Astrocyte (in vitro differentiated cells and primary cell): ENCODE results near the gene IPO11. TPM values are rescaled to one million over a fixed set of nuclear protein-coding genes. Genes with fewer than 3 reads are reported as not detected.

Source experiments
- DNase-seq: peaks from one replicate; pipeline ENCODE4 v3.0.0-alpha.2; 2010; ENCODE audit warnings: low read depth
- FAIRE-seq: peaks from 2 replicates; lab custom pipeline; 2011; peaks lifted over from hg19 to GRCh38; lab: Jason Lieb, UNC
- H2AFZ ChIP-seq: 2 replicates; pipeline ENCODE4 v1.6.0; 2012; ENCODE audit warnings: low read depth, low read length, inconsistent platforms
- H3K27ac ChIP-seq: 2 replicates; pipeline ENCODE4 v1.5.1; 2011; ENCODE audit warnings: low read depth, low read length, inconsistent platforms
- H3K27me3 ChIP-seq: 2 replicates; pipeline ENCODE4 v1.6.0; 2011; ENCODE audit warnings: low read length, inconsistent platforms; ENCODE audit not compliant: insufficient read depth
- H3K36me3 ChIP-seq: 2 replicates; pipeline ENCODE4 v1.5.1; 2011; ENCODE audit warnings: low read length, inconsistent platforms; ENCODE audit not compliant: insufficient read depth
- H3K4me1 ChIP-seq: 2 replicates; pipeline ENCODE4 v1.5.1; 2011; ENCODE audit warnings: low read length, inconsistent platforms; ENCODE audit not compliant: insufficient read depth
- H3K4me2 ChIP-seq: 2 replicates; pipeline ENCODE4 v1.6.0; 2012; ENCODE audit warnings: low read length, inconsistent platforms
- H3K4me3 ChIP-seq: 2 replicates; pipeline ENCODE4 v1.5.1; 2011; ENCODE audit warnings: low read depth, mild to moderate bottlenecking, low read length, inconsistent platforms; ENCODE audit not compliant: insufficient read depth
- H3K79me2 ChIP-seq: 2 replicates; pipeline ENCODE4 v1.6.0; 2012; ENCODE audit warnings: mild to moderate bottlenecking, low read length, inconsistent platforms; ENCODE audit not compliant: insufficient read depth
- H3K9ac ChIP-seq: 2 replicates; pipeline ENCODE4 v1.6.0; 2012; ENCODE audit warnings: mild to moderate bottlenecking, low read length, inconsistent platforms
- H3K9me3 ChIP-seq: 2 replicates; pipeline ENCODE4 v1.5.1; 2012; ENCODE audit warnings: low read depth, mild to moderate bottlenecking, low read length, inconsistent platforms; ENCODE audit not compliant: insufficient read depth
- H4K20me1 ChIP-seq: 2 replicates; pipeline ENCODE4 v1.6.0; 2012; ENCODE audit warnings: low read length, inconsistent platforms; ENCODE audit not compliant: insufficient read depth
- H3K27ac Mint-ChIP-seq: one replicate; pipeline ENCODE4 v1.8.0; 2021; ENCODE audit warnings: mild to moderate bottlenecking, mixed read lengths; ENCODE audit not compliant: unreplicated experiment
- H3K27me3 Mint-ChIP-seq: one replicate; pipeline ENCODE4 v1.8.0; 2021; ENCODE audit warnings: low read depth, mixed read lengths; ENCODE audit not compliant: unreplicated experiment
- H3K36me3 Mint-ChIP-seq: one replicate; pipeline ENCODE4 v1.8.0; 2021; ENCODE audit warnings: low read depth, mixed read lengths; ENCODE audit not compliant: unreplicated experiment
- H3K4me1 Mint-ChIP-seq: one replicate; pipeline ENCODE4 v1.8.0; 2021; ENCODE audit warnings: low read depth, mixed read lengths; ENCODE audit not compliant: unreplicated experiment
- H3K4me3 Mint-ChIP-seq: one replicate; pipeline ENCODE4 v1.8.0; 2021; ENCODE audit warnings: mild to moderate bottlenecking, moderate library complexity, mixed read lengths; ENCODE audit not compliant: unreplicated experiment
- H3K9me3 Mint-ChIP-seq: one replicate; pipeline ENCODE4 v1.8.0; 2021; ENCODE audit warnings: mild to moderate bottlenecking, mixed read lengths; ENCODE audit not compliant: unreplicated experiment
- EZH2 ChIP-seq: IDR thresholded peaks from 2 replicates; pipeline ENCODE4 v1.6.1; 2012; ENCODE audit warnings: mild to moderate bottlenecking, low read length, inconsistent platforms; ENCODE audit not compliant: insufficient read depth
- total RNA-seq: library from RNA; stranded (reverse); gene quantifications from 2 replicates; pipeline ENCODE4 v1.2.1, GENCODE V29; 2021
- TF ChIP-seq, protein P1 (sequence below): IDR thresholded peaks from 2 replicates; pipeline ENCODE4 v1.5.1; 2011; ENCODE audit warnings: low read depth, mild to moderate bottlenecking, inconsistent platforms, low read length, moderate library complexity; ENCODE audit not compliant: insufficient read depth

The IPO11 gene
- total RNA-seq, 1 donor from 2014 or later, result 31.7 TPM

DNA sequence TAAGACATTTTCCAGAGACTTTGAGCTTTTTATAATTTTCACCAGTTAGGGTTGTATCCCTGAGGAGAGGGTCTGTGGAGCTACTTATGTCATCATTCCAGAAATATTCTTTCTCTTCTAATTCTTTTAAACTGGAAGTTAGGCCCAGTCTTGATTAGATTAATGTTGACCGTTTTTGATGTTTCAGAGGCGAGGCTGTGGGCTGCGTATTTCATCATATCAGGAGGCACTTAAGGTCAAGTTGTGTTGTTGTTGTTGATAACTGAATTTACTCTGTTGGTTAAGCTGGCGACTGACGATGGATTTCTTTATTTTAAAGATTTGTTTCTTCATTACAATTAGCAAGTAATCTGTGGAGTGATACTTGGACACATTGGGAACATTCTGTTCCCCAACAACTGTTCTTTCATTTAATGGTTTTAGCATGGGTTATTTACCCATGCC is 20.1 kb downstream of the IPO11 start:
- Histone ChIP-seq H3K4me3 (no peak overlapping the region), H3K9me3 (no peaks in the 10 kb centered on the region), H3K27me3 (no peaks in the 10 kb centered on the region), H3K27ac (no peak overlapping the region), H3K4me2 (no peak overlapping the region), H3K36me3 (no peaks in the 10 kb centered on the region), H3K4me1 (no peaks in the 10 kb centered on the region), H3K9ac (no peak overlapping the region), H4K20me1 (peaks cover 32% of the 10 kb centered on the region), H3K79me2 (peaks cover 81% of the 10 kb centered on the region), H2AFZ (no peak overlapping the region)
- Mint-ChIP-seq H3K36me3 (no peaks in the 10 kb centered on the region), H3K4me1 (peaks cover 8% of the 10 kb centered on the region), H3K4me3 (no peak overlapping the region), H3K27me3 (no peaks in the 10 kb centered on the region), H3K9me3 (no peaks in the 10 kb centered on the region), H3K27ac (no peak overlapping the region)
- DNase-seq, result no peak
- no peak for TF ChIP-seq EZH2
- TF ChIP-seq, protein P1, sequence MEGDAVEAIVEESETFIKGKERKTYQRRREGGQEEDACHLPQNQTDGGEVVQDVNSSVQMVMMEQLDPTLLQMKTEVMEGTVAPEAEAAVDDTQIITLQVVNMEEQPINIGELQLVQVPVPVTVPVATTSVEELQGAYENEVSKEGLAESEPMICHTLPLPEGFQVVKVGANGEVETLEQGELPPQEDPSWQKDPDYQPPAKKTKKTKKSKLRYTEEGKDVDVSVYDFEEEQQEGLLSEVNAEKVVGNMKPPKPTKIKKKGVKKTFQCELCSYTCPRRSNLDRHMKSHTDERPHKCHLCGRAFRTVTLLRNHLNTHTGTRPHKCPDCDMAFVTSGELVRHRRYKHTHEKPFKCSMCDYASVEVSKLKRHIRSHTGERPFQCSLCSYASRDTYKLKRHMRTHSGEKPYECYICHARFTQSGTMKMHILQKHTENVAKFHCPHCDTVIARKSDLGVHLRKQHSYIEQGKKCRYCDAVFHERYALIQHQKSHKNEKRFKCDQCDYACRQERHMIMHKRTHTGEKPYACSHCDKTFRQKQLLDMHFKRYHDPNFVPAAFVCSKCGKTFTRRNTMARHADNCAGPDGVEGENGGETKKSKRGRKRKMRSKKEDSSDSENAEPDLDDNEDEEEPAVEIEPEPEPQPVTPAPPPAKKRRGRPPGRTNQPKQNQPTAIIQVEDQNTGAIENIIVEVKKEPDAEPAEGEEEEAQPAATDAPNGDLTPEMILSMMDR, result no peak
- no peak for FAIRE-seq

DNA sequence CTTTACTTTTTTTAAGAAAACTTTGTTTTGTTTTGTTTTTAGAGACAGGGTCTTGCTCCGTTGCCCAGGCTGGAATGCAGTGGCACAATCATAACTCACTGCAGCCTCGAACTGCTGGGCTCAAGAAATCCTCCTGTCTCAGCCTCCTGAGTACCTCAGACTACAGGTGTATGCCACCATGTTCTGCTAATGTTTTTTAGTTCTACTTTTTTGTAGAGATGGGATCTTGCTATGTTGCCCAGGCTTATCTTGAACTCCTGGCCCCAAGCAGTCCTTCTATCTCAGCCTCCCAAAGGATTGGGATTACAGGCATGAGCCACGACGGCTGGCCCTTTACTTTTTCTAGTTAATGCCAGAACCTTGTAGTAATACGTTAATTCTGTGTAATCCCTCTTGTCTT is 36.0 kb downstream of the IPO11 start:
- TF ChIP-seq, protein P1, result no peak
- no peak for TF ChIP-seq EZH2
- FAIRE-seq (no peak), DNase-seq (no peak)
- no peaks in the 10 kb centered on the region for H3K79me2 ChIP-seq
- peaks cover 7% of the 10 kb centered on the region for H3K36me3 ChIP-seq
- H3K4me2 ChIP-seq, result no peak overlapping the region
- Mint-ChIP-seq H3K27me3 (no peaks in the 10 kb centered on the region), H3K4me1 (peaks cover 1% of the 10 kb centered on the region), H3K9me3 (no peaks in the 10 kb centered on the region), H3K4me3 (no peak overlapping the region), H3K36me3 (no peaks in the 10 kb centered on the region), H3K27ac (no peak overlapping the region)
- H3K4me1 ChIP-seq, result peaks cover 1% of the 10 kb centered on the region
- H3K27ac ChIP-seq, result no peak overlapping the region
- no peak overlapping the region for H3K9ac ChIP-seq
- H2AFZ ChIP-seq, result no peak overlapping the region
- no peaks in the 10 kb centered on the region for H3K27me3 ChIP-seq
- H4K20me1 ChIP-seq, result no peaks in the 10 kb centered on the region
- no peak overlapping the region for H3K4me3 ChIP-seq
- no peaks in the 10 kb centered on the region for H3K9me3 ChIP-seq

DNA sequence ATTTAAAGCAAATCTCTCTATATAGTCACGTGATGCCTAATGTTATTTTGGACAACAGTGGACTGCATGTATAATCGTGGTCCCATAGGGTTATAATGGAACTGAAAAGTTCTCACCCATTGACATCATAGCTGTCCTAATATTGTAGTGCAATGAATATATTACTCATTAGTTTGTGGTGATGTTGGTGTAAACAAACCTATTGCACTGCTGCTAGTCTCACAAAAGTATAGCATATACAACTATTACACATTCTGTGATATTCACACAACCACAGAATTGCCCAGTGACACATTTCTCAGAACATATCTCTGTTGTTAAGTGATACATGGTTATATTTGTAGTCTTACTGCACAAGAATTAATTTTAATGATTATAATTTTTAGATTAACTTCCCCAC is 37.7 kb downstream of the IPO11 start:
- no peak overlapping the region for H3K4me3 Mint-ChIP-seq
- H3K79me2 ChIP-seq, result no peaks in the 10 kb centered on the region
- H3K9ac ChIP-seq, result no peak overlapping the region
- no peaks in the 10 kb centered on the region for H3K9me3 ChIP-seq
- no peaks in the 10 kb centered on the region for H3K4me1 Mint-ChIP-seq
- no peaks in the 10 kb centered on the region for H3K36me3 Mint-ChIP-seq
- TF ChIP-seq, protein P1, result no peak
- no peak for TF ChIP-seq EZH2
- H3K27ac Mint-ChIP-seq, result no peak overlapping the region
- H3K27ac ChIP-seq, result no peak overlapping the region
- H3K9me3 Mint-ChIP-seq, result no peaks in the 10 kb centered on the region
- no peak overlapping the region for H3K4me2 ChIP-seq
- no peak overlapping the region for H2AFZ ChIP-seq
- no peaks in the 10 kb centered on the region for H4K20me1 ChIP-seq
- H3K27me3 Mint-ChIP-seq, result no peaks in the 10 kb centered on the region
- DNase-seq, result no peak
- no peaks in the 10 kb centered on the region for H3K4me1 ChIP-seq
- H3K36me3 ChIP-seq, result peaks cover 7% of the 10 kb centered on the region
- H3K4me3 ChIP-seq, result no peak overlapping the region
- no peak for FAIRE-seq
- no peaks in the 10 kb centered on the region for H3K27me3 ChIP-seq
